DMS114 treated with DMSO at 0.1 percent for 48 hours (cell line): ENCODE measurements around the gene NUDT2.
A peak's percentile ranks its signal among the peaks of the same experiment; 100 is the strongest.
"Not testable (repeated sequence)": the region's sequence is repeated elsewhere in the genome, so short reads cannot be mapped to it uniquely, and the experiment has no call there.

Source experiments
- DNase-seq: peaks from one replicate; lab custom pipeline; 2025; ENCODE audit not compliant: unreplicated experiment; lab: John Stamatoyannopoulos, UW

NUDT2 gene

DNA sequence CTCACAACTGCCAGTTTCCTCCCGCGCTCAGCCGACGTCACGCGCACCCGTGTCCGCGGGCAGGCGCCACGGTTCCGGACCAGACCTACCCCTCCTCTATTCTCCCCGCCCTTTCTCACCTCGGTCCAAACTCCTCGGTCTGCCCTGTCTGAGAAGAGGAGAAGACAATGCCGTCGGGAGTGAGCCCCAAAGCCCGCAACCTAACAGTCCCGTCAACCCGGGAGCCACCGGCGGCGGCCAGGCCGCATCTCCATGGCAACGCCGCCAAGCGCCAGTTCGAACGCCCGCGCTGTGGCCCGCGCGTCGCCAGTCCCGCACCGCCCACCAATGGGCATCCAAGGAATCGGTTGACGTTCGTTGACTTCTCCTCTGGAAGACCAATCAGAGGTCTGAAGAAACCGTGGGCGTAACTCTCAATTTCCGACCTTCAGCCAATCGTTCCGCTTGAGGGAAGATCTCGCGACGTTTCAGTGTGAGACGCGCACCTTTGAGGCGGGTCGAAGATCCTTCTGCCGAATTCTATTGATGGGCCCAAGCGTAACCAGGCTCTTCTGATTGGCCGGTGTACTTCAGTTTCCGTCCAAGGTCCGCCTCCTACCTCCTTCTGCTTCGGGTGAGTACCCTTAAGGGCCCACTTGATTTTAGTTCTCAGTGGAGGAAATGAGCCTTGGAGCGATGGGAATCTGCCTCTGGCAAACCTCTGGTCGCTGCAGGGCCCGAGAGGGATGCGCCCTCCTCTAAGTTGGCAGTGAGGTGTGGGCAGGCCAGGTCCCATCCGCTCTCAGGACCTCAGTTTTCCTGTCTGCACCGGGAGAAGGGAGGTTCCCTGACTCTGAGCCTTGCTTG lies at the start of gene NUDT2, which contains the start of gene KIF24:
TSS of gene NUDT2 (plus strand) at position 583 of the 846 bp plus-strand sequence. CDS start 9,471 bp downstream, outside the sequence.
TSS of gene KIF24 (minus strand) at position 282 of the 846 bp plus-strand sequence. CDS start 17,922 bp downstream, outside the sequence.
- peak; percentile 98 for DNase-seq

DNA sequence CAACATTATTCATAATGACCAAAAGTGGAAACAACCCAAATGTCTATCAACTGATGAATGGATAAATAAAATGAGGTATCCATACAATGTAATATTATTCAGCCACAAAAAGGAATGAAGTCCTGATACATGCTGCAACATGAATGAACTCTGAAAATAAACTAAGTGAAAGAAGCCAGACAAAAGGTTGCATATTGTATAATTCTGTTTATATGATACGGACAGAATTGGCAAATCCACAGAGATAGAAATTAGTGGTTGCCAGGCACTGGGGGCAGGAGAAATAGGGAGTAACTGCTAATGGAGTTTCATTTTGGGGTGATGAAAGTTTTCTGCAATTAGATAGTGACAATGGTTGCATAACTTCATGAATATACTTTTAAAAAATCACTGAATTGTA lies 47.3 kb upstream of the NUDT2 start:
- DNase-seq = no peak

DNA sequence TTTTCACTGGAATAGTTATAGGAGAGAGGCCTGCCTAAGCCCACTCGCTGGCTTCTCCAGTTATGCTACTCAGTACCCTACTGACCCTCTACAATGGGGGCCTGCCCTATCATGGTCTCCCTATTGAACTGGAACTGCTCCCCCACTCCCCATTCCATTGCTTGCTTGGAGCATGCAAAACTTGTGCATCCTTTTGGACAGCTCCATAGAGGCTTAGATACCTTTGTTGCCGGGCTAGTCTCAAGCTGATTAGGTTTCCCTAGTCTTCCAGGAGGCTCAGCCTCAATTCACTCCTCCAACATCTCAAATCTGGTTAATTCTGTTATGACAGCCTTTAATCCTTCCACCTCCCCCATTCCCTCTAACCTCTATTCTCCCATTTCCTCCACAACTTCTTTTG lies 40.2 kb upstream of the NUDT2 start:
- DNase-seq = no peak

DNA sequence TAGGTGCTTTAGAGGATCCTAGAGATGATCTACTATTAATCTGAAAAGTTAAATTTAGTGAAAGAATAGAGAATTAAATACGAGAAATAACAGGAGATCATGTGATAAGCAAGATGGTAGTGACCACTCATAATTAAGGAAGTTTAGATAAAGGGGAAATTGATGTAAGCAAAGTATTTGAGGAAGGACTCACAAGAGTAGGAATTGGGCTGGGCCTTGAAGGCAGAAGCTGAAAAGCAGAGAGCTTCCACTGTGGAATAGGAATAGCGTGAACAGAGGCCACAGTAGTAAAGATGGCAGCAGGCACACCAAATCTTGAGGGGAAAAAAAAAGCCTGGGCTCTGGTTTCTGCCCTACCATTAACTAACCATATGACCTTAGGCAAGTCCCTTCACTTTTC lies 38.3 kb upstream of the NUDT2 start:
- no peak for DNase-seq

DNA sequence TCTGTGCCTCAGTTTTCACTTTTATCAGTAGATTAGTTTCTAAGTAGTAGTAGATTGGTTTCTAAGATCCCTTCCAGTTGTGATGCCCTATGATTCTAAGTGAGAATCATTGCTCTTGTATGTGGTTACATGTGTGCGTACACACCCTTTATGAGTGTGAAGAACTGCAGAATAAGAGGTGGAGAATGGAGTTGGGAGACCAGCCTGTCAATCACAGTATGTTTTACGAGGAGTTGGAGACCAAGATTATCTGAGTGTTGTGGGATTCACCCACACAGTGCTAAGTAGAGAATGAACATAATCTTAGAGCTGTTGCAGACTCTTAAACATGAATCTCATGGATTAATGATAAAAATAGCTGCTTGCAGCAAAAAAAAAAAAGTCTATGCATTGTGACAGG lies 37.9 kb upstream of the NUDT2 start:
- DNase-seq = no peak

DNA sequence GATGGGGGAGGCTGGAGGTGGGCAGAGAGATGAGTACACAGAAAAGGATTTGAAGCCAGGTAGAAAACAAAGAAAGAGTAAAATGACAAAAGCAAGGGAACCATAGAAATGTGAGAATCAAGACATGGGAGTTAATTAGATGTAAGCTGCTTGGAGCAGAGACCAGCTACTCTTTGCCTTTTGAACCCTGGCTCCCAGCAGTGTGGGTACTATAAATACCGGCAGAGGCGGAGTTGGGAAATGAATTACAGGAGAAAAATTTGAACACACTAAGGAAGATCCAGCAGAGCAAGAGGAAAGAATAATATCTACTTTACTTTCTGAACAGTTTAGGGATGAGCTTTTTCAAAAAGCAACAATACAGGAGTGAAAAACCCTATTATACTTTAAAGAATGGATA lies 36.8 kb upstream of the NUDT2 start:
- no peak for DNase-seq

DNA sequence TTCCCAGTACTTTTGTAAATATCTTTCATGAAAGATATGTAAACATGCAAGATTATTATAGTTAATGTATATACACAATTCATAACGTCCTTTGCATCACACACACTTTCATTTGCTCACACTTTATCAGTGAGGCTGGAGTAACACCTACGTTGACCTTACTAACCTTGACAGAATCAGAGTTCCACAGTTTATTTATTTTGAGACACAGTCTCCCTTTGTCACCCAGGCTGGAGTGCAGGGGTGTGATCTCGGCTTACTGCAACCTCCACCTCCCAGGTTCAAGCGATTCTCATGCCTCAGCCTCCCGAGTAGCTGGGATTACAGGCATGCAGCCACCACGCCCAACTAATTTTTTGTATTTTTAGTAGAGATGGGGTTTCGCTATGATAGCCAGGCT lies 28.3 kb upstream of the NUDT2 start:
- DNase-seq = not testable (repeated sequence)

DNA sequence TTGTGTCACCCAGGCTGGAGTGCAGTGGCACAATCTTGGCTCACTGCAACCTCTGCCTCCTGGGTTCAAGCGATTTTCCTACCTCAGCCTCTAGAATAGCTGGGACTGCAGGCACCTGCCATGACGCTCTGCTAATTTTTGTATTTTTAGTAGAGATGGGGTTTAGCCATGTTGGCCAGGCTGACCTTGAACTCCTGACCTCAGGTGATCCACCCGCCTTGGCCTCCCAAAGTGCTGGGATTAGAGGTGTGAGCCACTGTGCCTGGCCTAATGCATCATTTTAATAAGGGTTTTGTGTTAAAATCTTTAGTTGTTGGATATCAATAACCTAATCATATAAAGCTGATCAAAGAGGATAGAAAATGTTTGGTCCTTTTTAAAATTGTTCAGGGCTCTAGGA lies 21.1 kb upstream of the NUDT2 start:
- DNase-seq = not testable (repeated sequence)

DNA sequence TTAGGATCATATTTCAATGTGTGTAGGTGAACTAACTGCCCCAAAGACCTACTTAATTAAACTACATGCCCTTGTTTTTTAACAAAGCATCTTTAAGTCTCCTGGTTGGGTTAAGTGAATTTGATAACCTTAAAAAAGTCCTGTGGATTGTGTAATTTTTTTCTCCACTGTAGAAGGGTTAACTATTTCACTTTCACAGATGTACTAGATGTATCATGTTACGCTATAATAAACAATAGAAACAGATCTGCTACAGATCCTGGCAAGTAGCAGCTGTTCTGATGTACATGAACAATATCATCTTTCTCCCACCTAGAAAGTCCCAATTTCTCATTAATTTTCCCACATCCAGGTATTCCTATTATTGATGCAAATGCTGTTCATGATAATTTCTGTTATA lies 19.2 kb upstream of the NUDT2 start:
- no peak for DNase-seq

DNA sequence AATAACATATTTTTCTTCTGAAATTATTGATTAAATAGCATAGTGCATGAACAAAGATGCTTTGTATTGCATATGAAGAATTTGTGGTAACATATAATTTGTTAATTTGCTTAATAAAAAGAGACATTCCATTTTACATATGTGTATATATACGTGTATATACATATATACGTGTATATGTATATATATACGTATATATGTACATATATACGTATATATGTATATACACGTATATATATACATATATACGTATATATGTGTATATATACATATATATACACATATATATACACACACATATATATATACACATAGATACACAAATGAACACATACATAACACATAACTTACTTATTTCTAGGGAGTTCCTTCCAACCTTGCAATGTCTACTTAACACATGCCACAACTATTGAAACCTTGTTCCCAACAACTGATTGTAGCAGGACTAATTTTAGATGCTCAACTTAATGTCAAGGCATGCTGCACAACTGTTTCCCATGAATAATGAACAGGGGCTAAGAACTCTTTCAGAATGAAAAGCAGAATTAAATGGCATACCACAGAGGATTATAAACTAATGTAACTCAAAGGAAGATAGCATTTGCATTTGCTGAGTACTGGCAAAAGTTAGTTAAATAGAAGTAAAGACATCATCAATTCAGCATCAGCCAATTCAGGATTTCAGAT lies 17.7 kb upstream of the NUDT2 start:
- no peak for DNase-seq

DNA sequence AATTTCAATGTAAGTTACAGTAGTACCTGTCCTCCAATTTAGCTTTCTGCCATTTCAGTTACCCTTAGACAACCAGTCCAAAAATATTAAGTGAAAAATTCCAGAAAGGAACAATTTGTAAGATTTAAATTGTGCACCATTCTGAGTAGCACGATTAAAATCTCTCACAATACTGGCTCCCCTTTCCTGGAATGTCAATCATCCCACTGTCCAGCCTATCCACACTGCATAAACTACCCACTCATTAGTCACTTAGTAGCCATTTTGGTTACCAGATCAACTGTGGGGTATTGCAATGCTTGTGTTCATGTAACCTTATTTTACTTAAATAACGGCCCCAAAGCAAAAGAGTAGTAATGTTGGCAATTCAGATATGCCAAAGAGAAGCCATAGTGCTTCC lies 11.9 kb upstream of the NUDT2 start:
- DNase-seq = no peak

DNA sequence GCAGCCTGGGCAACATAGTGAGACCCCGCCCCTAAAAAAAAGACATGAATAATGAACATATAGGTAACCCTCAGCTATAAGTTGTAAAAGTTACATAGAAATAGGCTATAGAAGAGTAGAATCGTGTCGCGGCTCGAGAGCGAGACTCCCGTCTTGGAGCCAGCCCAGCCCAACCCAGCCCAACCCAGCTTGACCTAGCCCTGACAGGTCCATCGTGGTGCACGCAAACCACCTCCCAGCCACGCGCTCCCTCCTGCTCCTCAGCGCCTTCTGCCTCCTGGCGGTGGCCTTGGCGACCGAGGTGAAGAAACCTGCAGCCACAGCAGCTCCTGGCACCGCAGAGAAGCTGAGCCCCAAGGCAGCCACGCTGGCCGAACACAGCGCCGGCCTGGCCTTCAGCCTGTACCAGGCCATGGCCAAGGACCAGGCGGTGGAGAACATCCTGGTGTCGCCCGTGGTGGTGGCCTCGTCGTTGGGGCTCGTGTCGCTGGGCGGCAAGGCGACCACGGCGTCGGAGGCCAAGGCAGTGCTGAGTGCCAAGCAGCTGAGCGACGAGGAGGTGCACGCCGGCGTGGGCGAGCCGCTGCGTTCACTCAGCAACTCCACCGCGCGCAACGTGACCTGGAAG lies 11.1 kb upstream of the NUDT2 start:
- DNase-seq = no peak

DNA sequence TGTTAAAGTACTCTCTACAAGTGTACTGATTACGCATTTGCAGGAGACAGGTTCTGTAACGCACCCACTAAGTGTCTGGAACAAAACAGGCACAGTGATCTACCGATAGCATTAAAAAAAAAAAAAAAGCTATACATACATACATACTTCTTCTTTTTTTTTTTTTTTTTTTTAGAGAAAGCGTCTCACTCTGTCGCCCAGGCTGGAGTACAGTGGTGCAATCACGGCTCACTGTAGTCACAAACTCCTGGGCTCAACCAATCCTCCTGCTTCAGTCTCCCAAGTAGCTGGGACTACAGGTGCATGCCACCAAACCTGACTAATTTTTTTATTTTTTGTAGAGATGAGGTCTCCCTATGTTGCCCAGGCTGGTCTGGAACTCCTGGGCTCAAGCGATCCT lies 7.9 kb upstream of the NUDT2 start:
- DNase-seq = no peak

DNA sequence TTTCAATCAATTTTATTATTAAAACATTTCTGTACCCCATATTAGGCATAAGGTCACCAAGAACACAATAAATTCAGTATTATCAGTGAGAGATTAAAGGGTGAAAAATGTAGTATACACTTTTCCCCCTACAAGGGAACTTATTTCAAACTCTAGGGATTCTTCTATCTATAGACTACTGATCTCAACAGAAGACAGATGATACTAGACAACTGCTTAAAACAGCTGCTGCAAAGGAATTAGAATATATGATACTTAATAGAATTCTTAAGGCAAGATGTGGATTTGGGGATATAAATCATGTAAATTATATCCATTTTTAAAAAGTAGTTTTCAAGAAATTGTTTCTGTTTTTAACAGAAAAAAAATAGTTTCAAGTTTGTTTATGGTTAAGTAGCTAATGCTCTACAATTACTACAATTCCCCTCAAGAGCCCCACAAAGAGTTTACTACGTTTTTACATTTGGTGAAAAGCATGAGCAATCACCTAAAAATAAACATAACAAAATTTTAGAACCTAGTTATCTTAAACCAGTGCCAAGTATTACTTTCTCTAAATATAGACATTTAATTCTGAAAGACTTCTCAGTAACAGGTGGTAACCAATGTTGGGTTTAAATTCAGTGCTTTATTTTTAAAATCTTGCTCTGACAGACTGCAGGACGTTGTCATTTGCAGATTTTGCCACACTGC lies 6.3 kb upstream of the NUDT2 start:
- DNase-seq = no peak

DNA sequence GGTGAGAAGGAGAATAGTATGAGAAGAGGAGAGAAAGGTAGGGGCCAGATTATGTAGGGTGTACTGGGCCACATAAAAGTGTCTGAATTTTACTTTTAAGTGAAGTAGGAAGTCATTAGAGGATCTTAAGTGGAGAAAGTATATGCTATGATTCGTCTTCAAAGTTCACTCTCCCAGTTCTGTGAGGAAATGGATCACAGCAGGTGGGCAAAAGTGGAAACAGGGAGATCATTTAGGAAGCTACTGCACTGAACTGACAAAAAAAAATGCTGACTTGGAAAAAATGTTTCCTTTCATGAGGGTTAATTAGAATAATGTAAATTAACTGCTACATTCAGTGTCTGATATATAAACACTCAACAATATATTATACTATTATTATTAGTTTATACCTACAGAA lies 2.7 kb upstream of the NUDT2 start:
- DNase-seq = no peak

DNA sequence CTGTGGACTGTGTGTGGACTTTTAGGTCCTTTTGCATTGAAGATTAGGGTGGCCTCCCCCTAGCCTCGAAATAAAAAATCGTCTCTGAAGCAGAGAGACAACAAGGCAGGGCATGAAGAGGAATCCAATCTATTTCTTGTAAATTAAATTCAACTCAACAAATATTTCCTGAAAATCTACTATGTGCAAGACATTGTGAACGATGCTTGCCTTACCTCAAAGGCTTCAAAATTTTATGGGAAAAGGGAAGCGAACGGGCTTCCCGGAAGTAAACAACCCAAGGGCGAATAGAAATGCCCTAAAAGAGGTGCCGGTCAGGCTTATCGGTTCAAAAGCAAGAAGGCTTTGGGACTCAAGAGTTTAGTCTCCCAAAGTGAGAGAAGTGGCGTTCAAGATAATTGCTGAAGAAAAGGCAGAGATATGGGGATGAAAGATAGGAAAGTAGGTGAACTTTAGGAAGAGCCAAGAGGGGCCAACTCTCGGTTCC lies 826 bp upstream of the NUDT2 start:
- peak; percentile 78 for DNase-seq

DNA sequence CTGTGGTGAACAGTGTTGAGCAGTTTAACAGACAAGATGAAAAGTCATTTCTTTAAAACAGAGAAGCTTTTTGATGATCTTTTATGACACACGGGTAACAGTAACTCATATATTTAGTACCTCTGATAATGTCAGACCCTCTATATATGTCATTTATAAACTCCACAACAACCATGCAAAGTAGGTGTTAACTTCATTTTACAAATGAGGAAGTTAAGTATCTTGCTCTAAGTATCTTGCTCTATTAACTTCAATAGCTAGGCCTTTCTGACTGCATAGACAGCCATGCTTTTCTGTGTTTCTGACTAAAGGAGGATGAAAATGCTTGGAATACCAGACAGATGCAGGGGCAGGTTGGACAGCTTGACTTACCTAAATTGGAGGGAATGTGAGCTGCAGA lies 1.8 kb downstream of the NUDT2 start:
- DNase-seq = no peak

DNA sequence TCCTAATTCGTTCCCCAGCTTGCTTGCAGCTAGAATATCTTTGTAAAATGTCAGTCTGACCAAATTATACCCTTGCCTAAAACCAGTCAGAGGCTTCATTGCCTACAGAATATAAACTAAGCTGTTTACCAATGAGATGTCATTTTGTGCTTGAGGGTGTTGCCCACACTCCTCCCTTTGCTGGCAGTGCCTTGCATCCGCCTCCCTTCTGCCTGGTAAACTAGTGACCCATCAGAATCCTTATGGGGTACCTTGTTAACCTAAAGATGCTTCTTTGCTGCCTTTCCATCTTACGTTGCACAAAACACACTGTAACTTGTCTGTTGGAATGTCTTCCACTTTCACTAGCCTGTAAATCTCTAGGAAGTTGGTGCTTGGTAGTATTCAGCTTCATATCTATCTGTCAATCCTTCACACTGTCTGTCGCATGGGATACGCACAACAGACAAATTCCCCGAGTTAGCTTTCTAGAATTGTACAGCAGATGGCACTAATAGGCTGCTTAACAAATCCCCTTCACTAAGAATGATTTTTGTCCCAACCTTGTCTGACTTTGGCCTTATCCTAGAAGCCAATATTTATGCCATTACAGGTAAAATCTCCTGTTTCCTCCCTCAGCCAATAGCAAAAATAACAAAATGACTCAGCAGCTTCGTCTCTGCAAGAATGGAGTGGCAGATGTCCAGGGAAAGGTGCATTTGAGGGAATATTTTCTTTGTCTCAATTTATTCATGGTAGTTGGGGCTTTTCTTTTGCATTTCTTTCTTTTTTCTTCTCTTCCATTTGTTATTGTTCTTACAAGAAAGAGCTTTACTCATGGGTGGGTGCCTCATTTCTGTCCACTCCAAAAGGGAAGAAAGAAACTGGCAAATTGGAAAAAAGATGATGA lies 3.0 kb downstream of the NUDT2 start:
- DNase-seq = peak; percentile 39

DNA sequence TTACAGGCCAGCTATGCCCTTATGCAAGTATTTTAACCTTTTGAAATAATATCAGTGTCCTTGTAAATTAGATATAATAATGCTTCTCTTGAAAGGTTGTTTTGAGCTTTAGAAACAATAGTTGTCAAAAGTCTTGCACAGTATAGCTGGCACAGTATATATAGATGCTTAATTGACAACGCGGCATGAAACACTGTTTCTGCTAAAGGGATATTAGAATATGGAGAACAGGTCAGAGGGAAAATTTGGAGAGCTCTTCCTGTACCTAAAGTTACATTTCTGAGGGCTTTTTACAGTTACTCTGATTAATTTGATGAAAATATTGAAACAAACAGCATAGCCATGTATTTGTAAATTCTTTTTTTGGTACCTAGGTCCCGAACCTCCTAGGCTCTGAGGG lies 4.5 kb downstream of the NUDT2 start:
- DNase-seq = no peak

DNA sequence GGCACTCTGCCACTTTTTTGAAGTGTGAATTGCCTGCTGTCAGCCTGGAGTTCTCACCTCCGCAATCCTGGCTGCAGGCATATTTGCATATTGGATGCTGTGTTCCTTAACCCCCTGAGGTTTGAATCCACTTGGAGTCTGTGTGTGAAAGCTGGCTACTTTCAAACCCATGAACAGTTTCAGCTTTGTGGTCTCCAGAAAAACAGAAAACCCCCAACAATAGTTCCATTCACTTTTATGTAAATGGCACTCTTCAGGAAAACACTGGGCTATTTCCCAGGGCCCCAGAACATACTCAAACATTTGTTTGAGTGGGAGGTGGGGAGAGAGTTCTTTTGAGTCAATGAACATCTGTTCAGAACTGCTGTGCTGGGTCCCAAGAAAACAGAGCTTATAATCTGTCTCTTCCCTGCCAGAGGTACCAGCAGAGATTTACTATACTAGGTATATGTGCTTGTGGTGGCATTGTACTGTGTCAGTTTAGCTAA lies 5.0 kb downstream of the NUDT2 start:
- no peak for DNase-seq
